Measurements from ENCODE around the gene IL32. TPM values are rescaled to one million over a fixed set of nuclear protein-coding genes. Genes with fewer than 3 reads are reported as not detected.
A peak's percentile ranks its signal among the peaks of the same experiment; 100 is the strongest.

Gene IL32
- total RNA-seq, 3 donors from 2014 or later (not counting 1 experiment from before 2014, with no cell fraction given): 305 to 562 (median 319) TPM

- Histone ChIP-seq H3K9me3 (ENCODE audit: control insufficient read depth, insufficient read depth, low read length) (no peaks in the 10 kb centered on the region), H3K4me1 (ENCODE audit: control insufficient read depth, insufficient read depth, low read length) (peaks cover 52% of the 10 kb centered on the region), H3K4me3 (ENCODE audit: low read length) (peak overlapping the region; percentile 19), H3K36me3 (ENCODE audit: control insufficient read depth, insufficient read depth, low read length) (no peaks in the 10 kb centered on the region), H3K27me3 (ENCODE audit: control insufficient read depth, insufficient read depth, low read length) (no peaks in the 10 kb centered on the region), H3K27ac (ENCODE audit: low read length) (peak overlapping the region; percentile 58)
- ATAC-seq: peak; percentile 65 to 96 (median 76)
- H3K4me1 Mint-ChIP-seq: peaks cover 37 to 53% of the 10 kb centered on the region in 2 donors
- H3K4me3 Mint-ChIP-seq: peak overlapping the region; percentile 77
- H3K27me3 Mint-ChIP-seq (ENCODE audit: low read depth in 2 of 2): no peaks in the 10 kb centered on the region
- DNase-seq: peak in 1 of 2 donors; percentile 23
- no peaks in the 10 kb centered on the region for H3K36me3 Mint-ChIP-seq
- WGBS (ENCODE audit: insufficient coverage): 59% methylated on average over 14 of the region's 14 CpGs
- no peak for TF ChIP-seq CTCF (IDR thresholded peaks at IDR 0.05)
- H3K27ac Mint-ChIP-seq: peak overlapping the region; percentile 65 to 88
- no peaks in the 10 kb centered on the region for H3K9me3 Mint-ChIP-seq
- intact Hi-C loops (cut with micrococcal nuclease): no loop called here
These were observed 21.3 kb downstream of the IL32 start for GRCh38 chr16:3086596-3087242.

GRCh38 chr16:3087243-3088235, 22.1 kb downstream of the IL32 start:
- 68% methylated on average over 18 of the region's 18 CpGs for WGBS (ENCODE audit: insufficient coverage)
- Histone ChIP-seq H3K27ac (ENCODE audit: low read length) (peak overlapping the region; percentile 58), H3K4me3 (ENCODE audit: low read length) (peak overlapping the region; percentile 19), H3K9me3 (ENCODE audit: control insufficient read depth, insufficient read depth, low read length) (no peaks in the 10 kb centered on the region), H3K36me3 (ENCODE audit: control insufficient read depth, insufficient read depth, low read length) (no peaks in the 10 kb centered on the region), H3K27me3 (ENCODE audit: control insufficient read depth, insufficient read depth, low read length) (no peaks in the 10 kb centered on the region), H3K4me1 (ENCODE audit: control insufficient read depth, insufficient read depth, low read length) (peaks cover 47% of the 10 kb centered on the region)
- intact Hi-C loops (cut with micrococcal nuclease): no loop called here
- TF ChIP-seq CTCF (IDR thresholded peaks at IDR 0.05): no peak
- H3K9me3 Mint-ChIP-seq: no peaks in the 10 kb centered on the region
- no peak for DNase-seq
- peak overlapping the region; percentile 65 to 88 for H3K27ac Mint-ChIP-seq
- H3K36me3 Mint-ChIP-seq: no peaks in the 10 kb centered on the region
- ATAC-seq: peak; percentile 41 to 53 (median 46)
- H3K4me1 Mint-ChIP-seq: peaks cover 37 to 53% of the 10 kb centered on the region in 2 donors
- H3K27me3 Mint-ChIP-seq (ENCODE audit: low read depth in 2 of 2): no peaks in the 10 kb centered on the region
- H3K4me3 Mint-ChIP-seq: peak overlapping the region; percentile 77

- no peak for TF ChIP-seq CTCF (IDR thresholded peaks at IDR 0.05)
- intact Hi-C loops (cut with micrococcal nuclease): no loop called here
- Histone ChIP-seq H3K27me3 (ENCODE audit: control insufficient read depth, insufficient read depth, low read length) (no peaks in the 10 kb centered on the region), H3K36me3 (ENCODE audit: control insufficient read depth, insufficient read depth, low read length) (no peaks in the 10 kb centered on the region), H3K4me3 (ENCODE audit: low read length) (no peak overlapping the region), H3K4me1 (ENCODE audit: control insufficient read depth, insufficient read depth, low read length) (peaks cover 41% of the 10 kb centered on the region), H3K27ac (ENCODE audit: low read length) (no peak overlapping the region), H3K9me3 (ENCODE audit: control insufficient read depth, insufficient read depth, low read length) (no peaks in the 10 kb centered on the region)
- Mint-ChIP-seq H3K4me3 (peak overlapping the region; percentile 60), H3K9me3 (no peaks in the 10 kb centered on the region), H3K27me3 (ENCODE audit: low read depth in 2 of 2) (no peaks in the 10 kb centered on the region), H3K27ac (peak overlapping the region; percentile 65 to 88), H3K4me1 (peaks cover 37 to 46% of the 10 kb centered on the region in 2 donors), H3K36me3 (no peaks in the 10 kb centered on the region)
- DNase-seq (no peak), ATAC-seq (no peak)
- 93% methylated on average over 7 of the region's 7 CpGs for WGBS (ENCODE audit: insufficient coverage)
These were observed 23.0 kb downstream of the IL32 start for GRCh38 chr16:3088450-3088849.

Measured in natural killer cell (primary cell).